Neutrophil (primary cell): ENCODE data around the gene FAM185A.

ENCODE experiments used
- H3K27ac ChIP-seq: fragments of 200-600 bp; sonication (generic); 2 replicates; pipeline ENCODE4 v1.5.1; 2016; ENCODE audit warnings: mild to moderate bottlenecking, moderate library complexity
- H3K27me3 ChIP-seq: fragments of 200-600 bp; sonication (generic); 2 replicates; pipeline ENCODE4 v1.6.0; 2016; ENCODE audit warnings: mild to moderate bottlenecking
- H3K36me3 ChIP-seq: fragments of 200-600 bp; sonication (generic); 2 replicates; pipeline ENCODE4 v1.5.1; 2017
- H3K4me1 ChIP-seq, 2 experiments: fragments of 200-600 bp in 1 of 2; sonication (generic) in 1 of 2; 1 replicate in 1 of 2; 2 replicates in 1 of 2; pipeline versions ENCODE4 v1.5.1 to v1.6.1; 2013 to 2016; ENCODE audit warnings: low read depth in 1 of 2, low read length in 1 of 2, mild to moderate bottlenecking in 1 of 2, moderate library complexity in 1 of 2; ENCODE audit not compliant: control insufficient read depth in 1 of 2, insufficient read depth in 1 of 2
- H3K4me3 ChIP-seq, 2 experiments: fragments of 200-600 bp in 1 of 2; sonication (generic) in 1 of 2; 1 replicate in 1 of 2; 2 replicates in 1 of 2; pipeline ENCODE4 v1.5.1; 2013 to 2016; ENCODE audit warnings: low read depth in 1 of 2, low read length in 1 of 2, mild to moderate bottlenecking in 1 of 2, moderate library complexity in 1 of 2
- H3K9me3 ChIP-seq: fragments of 200-600 bp; sonication (generic); 2 replicates; pipeline ENCODE4 v1.5.1; 2016
- CTCF ChIP-seq: fragments of 200-600 bp; sonication (generic); IDR thresholded peaks from 2 replicates; pipeline ENCODE4 v1.5.1; 2016; ENCODE audit warnings: antibody characterized with exemption

FAM185A gene

GRCh38 chr7:102856036-102856435 lies 107.2 kb downstream of the FAM185A start:
- H3K4me3 ChIP-seq: no peak overlapping the region
- H3K4me1 ChIP-seq: no peaks in the 10 kb centered on the region
- TF ChIP-seq CTCF: no peak
- no peak overlapping the region for H3K27ac ChIP-seq
- no peaks in the 10 kb centered on the region for H3K27me3 ChIP-seq
- H3K9me3 ChIP-seq: no peaks in the 10 kb centered on the region
- H3K36me3 ChIP-seq: no peaks in the 10 kb centered on the region
